H1 (cell line): ENCODE results near the gene PHKG2. TPM values are rescaled to one million over a fixed set of nuclear protein-coding genes. Genes with fewer than 3 reads are reported as not detected.

ENCODE experiments used
- CTCF ChIA-PET: fragments of 300-600 bp; sonication (Branson Sonifier 250); formaldehyde crosslinking; loops from one replicate; lab custom pipeline; 2021; ENCODE audit not compliant: partially characterized antibody; lab: Charles Lee
- POLR2A ChIA-PET: fragments of 300-600 bp; sonication (Branson Sonifier 250); formaldehyde crosslinking; loops from one replicate; lab custom pipeline; 2021; ENCODE audit warnings: inconsistent platforms; ENCODE audit not compliant: partially characterized antibody; lab: Charles Lee
- DNase-seq, 2 experiments: peaks; one replicate each; pipeline versions ENCODE4 v3.0.0 to v3.0.0-alpha.2; 2010 to 2022; ENCODE audit warnings: low spot score in 2 of 2, low read depth in 1 of 2, mixed read lengths in 1 of 2
- FAIRE-seq: peaks from 2 replicates; lab custom pipeline; 2011; peaks lifted over from hg19 to GRCh38; lab: Jason Lieb, UNC
- H2AFZ ChIP-seq: 2 replicates; pipeline ENCODE4 v1.8.1; 2012; ENCODE audit warnings: low read length, inconsistent platforms
- H2AK5ac ChIP-seq: 2 replicates; pipeline ENCODE4 v1.6.1; 2013; ENCODE audit warnings: low read depth, low read length
- H2BK120ac ChIP-seq: replicated peaks from 2 replicates; pipeline ENCODE3; 2013; ENCODE audit warnings: low read depth, low read length, inconsistent platforms
- H2BK12ac ChIP-seq: 2 replicates; pipeline ENCODE4 v1.6.1; 2013; ENCODE audit warnings: low read depth, low read length
- H2BK15ac ChIP-seq: 2 replicates; pipeline ENCODE4 v1.6.1; 2013; ENCODE audit warnings: low read length
- H2BK20ac ChIP-seq: 2 replicates; pipeline ENCODE4 v1.6.1; 2013; ENCODE audit warnings: low read length
- H2BK5ac ChIP-seq: 2 replicates; pipeline ENCODE4 v1.6.1; 2013; ENCODE audit warnings: low read depth, low read length
- H3K14ac ChIP-seq: 2 replicates; pipeline ENCODE4 v1.6.1; 2013; ENCODE audit warnings: inconsistent platforms; ENCODE audit not compliant: insufficient read length
- H3K18ac ChIP-seq: 2 replicates; pipeline ENCODE4 v1.6.1; 2013; ENCODE audit warnings: low read length; ENCODE audit errors: extremely low read depth
- H3K23ac ChIP-seq: 2 replicates; pipeline ENCODE4 v1.6.1; 2013; ENCODE audit warnings: inconsistent platforms; ENCODE audit not compliant: insufficient read length
- H3K23me2 ChIP-seq: 2 replicates; pipeline ENCODE4 v1.6.1; 2013; ENCODE audit warnings: low read depth, low read length
- H3K27ac ChIP-seq: 2 replicates; pipeline ENCODE4 v1.6.1; 2011; ENCODE audit warnings: low read depth, low read length, inconsistent platforms
- H3K27me3 ChIP-seq, 4 experiments: replicated peaks in 1 of 4; 1 replicate in 1 of 4; 2 replicates in 3 of 4; pipeline versions ENCODE4 v1.6.1 to v1.8.1; 2011 to 2013; ENCODE audit warnings: low read length in 3 of 4, mild to moderate bottlenecking in 3 of 4, inconsistent platforms in 2 of 4, mixed read lengths in 2 of 4, moderate library complexity in 1 of 4; ENCODE audit not compliant: control insufficient read depth in 3 of 4, insufficient read depth in 3 of 4; ENCODE audit errors: extremely low read depth in 1 of 4
- H3K36me3 ChIP-seq, 4 experiments: 2 replicates each; pipeline versions ENCODE4 v1.6.1 to v1.8.1; 2011 to 2013; ENCODE audit warnings: mild to moderate bottlenecking in 4 of 4, low read length in 3 of 4, moderate library complexity in 2 of 4, control low read depth in 1 of 4, inconsistent platforms in 1 of 4; ENCODE audit not compliant: insufficient read depth in 4 of 4, control insufficient read depth in 2 of 4
- H3K4ac ChIP-seq: replicated peaks from 2 replicates; pipeline ENCODE3; 2013; ENCODE audit warnings: low read length, low read depth, mixed read lengths, inconsistent platforms; ENCODE audit not compliant: insufficient read length
- H3K4me1 ChIP-seq, 4 experiments: replicated peaks in 1 of 4; 1 replicate in 1 of 4; 2 replicates in 3 of 4; pipeline versions ENCODE4 v1.6.1 to v1.8.1; 2011 to 2013; ENCODE audit warnings: low read length in 3 of 4, inconsistent platforms in 2 of 4, mixed read lengths in 1 of 4; ENCODE audit not compliant: insufficient read depth in 4 of 4, control insufficient read depth in 3 of 4
- H3K4me2 ChIP-seq, 2 experiments: 2 replicates each; pipeline versions ENCODE4 v1.6.1 to v1.8.1; 2011 to 2013; ENCODE audit warnings: low read depth in 2 of 2, low read length in 2 of 2, control low read depth in 1 of 2, inconsistent platforms in 1 of 2, mild to moderate bottlenecking in 1 of 2; ENCODE audit not compliant: insufficient read depth in 1 of 2
- H3K4me3 ChIP-seq, 4 experiments: fragments of 200-600, 300-600 bp in 1 of 4; sonication (generic), shearing (Covaris generic), sonication (Bioruptor Twin) in 1 of 4; 2 replicates each; pipeline versions ENCODE4 v1.5.1 to v1.8.1; 2011 to 2016; ENCODE audit warnings: low read length in 4 of 4, low read depth in 3 of 4, control low read depth in 2 of 4, inconsistent platforms in 2 of 4, mild to moderate bottlenecking in 2 of 4, mixed read lengths in 1 of 4, moderate library complexity in 1 of 4; ENCODE audit not compliant: insufficient read depth in 2 of 4; ENCODE audit errors: extremely low read depth in 1 of 4
- H3K56ac ChIP-seq: replicated peaks from 2 replicates; pipeline ENCODE3; 2013; ENCODE audit warnings: low read depth, mild to moderate bottlenecking, mixed read lengths, low read length, inconsistent platforms; ENCODE audit not compliant: insufficient read length
- H3K79me1 ChIP-seq: 2 replicates; pipeline ENCODE4 v1.6.1; 2013; ENCODE audit warnings: low read depth, low read length, control low read depth
- H3K79me2 ChIP-seq, 2 experiments: 2 replicates each; pipeline versions ENCODE4 v1.6.1 to v1.8.1; 2012 to 2013; ENCODE audit warnings: low read length in 2 of 2, mild to moderate bottlenecking in 2 of 2, inconsistent platforms in 1 of 2; ENCODE audit not compliant: insufficient read depth in 2 of 2, control insufficient read depth in 1 of 2
- H3K9ac ChIP-seq, 4 experiments: replicated peaks in 1 of 4; 1 replicate in 1 of 4; 2 replicates in 3 of 4; pipeline versions ENCODE4 v1.6.1 to v1.8.1; 2011 to 2013; ENCODE audit warnings: low read depth in 3 of 4, low read length in 3 of 4, control low read depth in 2 of 4, mild to moderate bottlenecking in 2 of 4, moderate library complexity in 2 of 4, inconsistent platforms in 1 of 4; ENCODE audit errors: extremely low read depth in 1 of 4
- H3K9me3 ChIP-seq, 2 experiments: 2 replicates each; pipeline versions ENCODE4 v1.6.1 to v1.8.1; 2012 to 2013; ENCODE audit warnings: mild to moderate bottlenecking in 2 of 2, moderate library complexity in 2 of 2, control low read depth in 1 of 2, inconsistent platforms in 1 of 2, low read depth in 1 of 2, low read length in 1 of 2, mixed read lengths in 1 of 2; ENCODE audit not compliant: insufficient read depth in 2 of 2
- H4K20me1 ChIP-seq, 2 experiments: replicated peaks in 1 of 2; 2 replicates each; pipeline versions ENCODE3 to v1.8.1; 2011 to 2013; ENCODE audit warnings: inconsistent platforms in 2 of 2, low read length in 2 of 2, mild to moderate bottlenecking in 1 of 2; ENCODE audit not compliant: insufficient read depth in 2 of 2, control insufficient read depth in 1 of 2
- H4K5ac ChIP-seq: 2 replicates; pipeline ENCODE4 v1.6.1; 2013; ENCODE audit warnings: low read length, low read depth, mixed read lengths, inconsistent platforms; ENCODE audit not compliant: insufficient read length
- H4K8ac ChIP-seq: 2 replicates; pipeline ENCODE4 v1.8.0; 2013; ENCODE audit warnings: mild to moderate bottlenecking, moderate library complexity, low read length, inconsistent platforms; ENCODE audit not compliant: insufficient read depth; ENCODE audit errors: extremely low read depth
- H4K91ac ChIP-seq: replicated peaks from 2 replicates; pipeline ENCODE3; 2013; ENCODE audit warnings: low read length, mixed read lengths, inconsistent platforms; ENCODE audit not compliant: insufficient read length
- CHD2 ChIP-seq: IDR thresholded peaks from 2 replicates; pipeline ENCODE4 v1.6.1; 2012; ENCODE audit warnings: low read length, improper control_type of control experiment
- MAFK ChIP-seq: IDR thresholded peaks from 2 replicates; pipeline ENCODE4 v1.6.1; 2012; ENCODE audit warnings: low read depth, mild to moderate bottlenecking, improper control_type of control experiment, low read length
- PHF8 ChIP-seq: fragments of 200-600 bp; sonication (generic); conservative IDR thresholded peaks from 2 replicates; pipeline ENCODE4 v1.7.1; 2012; ENCODE audit warnings: low read depth, mild to moderate bottlenecking, inconsistent platforms, low read length, moderate library complexity
- POLR2A ChIP-seq, 2 experiments: IDR thresholded peaks; 1 replicate in 1 of 2; 2 replicates in 1 of 2; pipeline ENCODE4 v1.6.1; 2011; ENCODE audit warnings: low read depth in 2 of 2, low read length in 2 of 2, mild to moderate bottlenecking in 2 of 2; ENCODE audit errors: control extremely low read depth in 1 of 2
- SRF ChIP-seq: IDR thresholded peaks from 2 replicates; pipeline ENCODE4 v1.6.1; 2011; ENCODE audit warnings: mild to moderate bottlenecking, low read depth, low read length, moderate library complexity
- WGBS, 2 experiments: shearing (Covaris generic) in 1 of 2; methylation state at CpG; one replicate each; pipeline versions ENCODE4 v1.1.6 to v1.1.7; 2013 to 2015; ENCODE audit warnings: low lambda C conversion rate in 2 of 2, mixed read lengths in 2 of 2, inconsistent platforms in 1 of 2, low coverage in 1 of 2, missing lambda C conversion rate in 1 of 2; ENCODE audit not compliant: insufficient replicate concordance in 2 of 2, insufficient coverage in 1 of 2, insufficient read length in 1 of 2; ENCODE audit errors: extremely low coverage in 1 of 2, missing lambda C conversion rate in 1 of 2; 5-methylcytosine and 5-hydroxymethylcytosine counted together
- polyA plus RNA-seq, 7 experiments: library from polyadenylated mRNA; depleted of rRNA in 3 of 7; stranded (reverse) in 5 of 7; unstranded in 2 of 7; fragments of >200 nt in 5 of 7; fragments of 200-250 nt in 2 of 7; gene quantifications; 1 replicate in 5 of 7; 2 replicates in 1 of 7; 4 replicates in 1 of 7; pipeline versions ENCODE4 v1.2.1 to v1.2.3, GENCODE V29; 2011 to 2013; ENCODE audit warnings: missing spikeins in 2 of 7, mixed read lengths in 2 of 7
- total RNA-seq: library from RNA; stranded (reverse); fragmentation: NEBNext Ultra II Directional; extraction: Animal tissue kit (Norgen Biotek cat#: 25700); gene quantifications from 2 replicates; pipeline ENCODE4 v1.2.1, GENCODE V29; 2021

Gene PHKG2
- total and polyA plus RNA-seq, 2 of the 8 experiments (the other 6 are each of a cell fraction or from before 2014, with no cell fraction given) = 36.0 to 53.4 TPM

DNA sequence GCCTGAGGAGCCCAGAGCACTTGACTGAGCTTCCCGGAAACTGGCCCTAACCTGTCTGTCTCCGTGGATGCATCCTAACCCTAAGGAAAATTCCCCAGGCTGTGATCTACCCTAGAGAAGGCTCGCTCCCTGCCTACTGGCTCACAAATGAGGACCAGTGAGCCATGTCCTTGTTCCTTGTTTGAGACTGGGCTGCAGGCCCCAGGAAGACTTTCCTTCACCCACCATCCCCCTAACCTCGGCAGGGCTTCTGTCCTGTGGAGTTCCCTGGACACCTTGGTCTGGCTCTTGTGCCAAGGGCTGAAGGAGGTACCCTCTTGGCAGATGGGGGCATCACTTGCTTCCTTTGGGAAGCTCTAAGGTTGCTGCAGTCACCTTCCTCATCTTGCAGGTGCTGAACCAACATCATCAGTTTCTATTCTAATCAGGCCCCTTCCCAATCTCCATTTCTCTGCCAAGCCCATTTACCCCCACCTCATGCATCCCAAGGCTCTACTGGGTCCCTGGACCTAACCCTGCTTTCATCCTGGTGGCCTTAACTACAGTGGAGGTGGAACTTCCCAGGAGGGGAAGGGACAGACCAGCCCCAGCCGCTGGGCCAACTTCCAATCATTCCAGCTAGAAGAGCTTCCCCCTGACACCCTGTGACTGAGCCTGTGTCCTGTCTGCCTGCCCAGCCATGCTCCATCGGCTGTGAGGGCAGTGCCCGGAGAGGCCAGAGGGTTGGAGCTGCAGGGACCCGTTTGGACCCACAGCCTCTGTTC is 26.3 kb downstream of the PHKG2 start:
- Histone ChIP-seq H3K36me3 (peaks cover 17 to 40% (median 33%) of the 10 kb centered on the region in 4 experiments), H2BK20ac (no peak overlapping the region), H3K4ac (peak overlapping the region; percentile 32), H3K23ac (no peak overlapping the region), H3K4me3 (peak overlapping the region; percentile 67 to 84 (median 76); a peak in 7 of 8 replicates), H2BK5ac (no peak overlapping the region; the same call in 1 of the 2 replicates), H4K91ac (no peak overlapping the region), H3K23me2 (peaks cover 4% of the 10 kb centered on the region; the same call in 1 of the 2 replicates), H2AFZ (no peak overlapping the region), H4K5ac (no peak overlapping the region), H4K8ac (peak overlapping the region; percentile 95; the same call in 1 of the 2 replicates), H3K4me2 (peak overlapping the region; percentile 63 to 92), H2BK120ac (no peak overlapping the region), H2AK5ac (no peak overlapping the region), H3K56ac (no peak overlapping the region), H3K4me1 (peaks cover 0 to 11% (median 5%) of the 10 kb centered on the region in 4 experiments; a peak in 5 of 7 replicates), H3K79me2 (no peaks in the 10 kb centered on the region), H3K79me1 (no peaks in the 10 kb centered on the region; the same call in 1 of the 2 replicates), H3K14ac (no peak overlapping the region), H3K27ac (no peak overlapping the region), H4K20me1 (peaks cover 4 to 38% of the 10 kb centered on the region in 2 experiments), H2BK12ac (no peak overlapping the region), H3K9ac (no peak overlapping the region; a peak in 1 of 7 replicates), H3K27me3 (no peaks in the 10 kb centered on the region), H3K9me3 (no peaks in the 10 kb centered on the region), H2BK15ac (no peak overlapping the region), H3K18ac (no peak overlapping the region)
- DNase-seq (no peak), FAIRE-seq (no peak)
- no peak for TF ChIP-seq CHD2
- peak in 1 of 2 experiments; percentile 34; a peak in 1 of 3 replicates for TF ChIP-seq POLR2A (IDR thresholded peaks at IDR 0.05; ENCODE audit: control extremely low read depth in 1 of 2, low read depth in 2 of 2, low read length in 2 of 2)
- TF ChIP-seq PHF8 = no peak
- TF ChIP-seq MAFK = no peak
- no peak for TF ChIP-seq SRF
- CTCF ChIA-PET = interaction anchor here (0.8 to 1.4 kb wide), 6 partner anchors 12 to 146 kb away, joined by 3 to 5 read pairs (median 4); no protein-coding TSS in a partner anchor
- POLR2A ChIA-PET = interaction anchor here (0.8 to 6.5 kb wide), 31 partner anchors 9 to 179 kb away, joined by 3 to 63 read pairs (median 4); partner anchors contain the start of genes CFAP119, CTF1, FBXL19 and PHKG2
- WGBS, 2 experiments = 84% methylated on average over 7 of the region's 8 CpGs; no CpG with 5 or more reads in 1 of the 2 experiments
